Neural cell (in vitro differentiated cells): ENCODE results near the gene IQSEC2. TPM values are rescaled to one million over a fixed set of nuclear protein-coding genes. Genes with fewer than 3 reads are reported as not detected.

Experiments
- H2AFZ ChIP-seq: fragments of 200-600, 300-800 bp; sonication (generic), shearing (Covaris generic); 2 replicates; pipeline ENCODE4 v1.6.0; 2014; ENCODE audit warnings: low read depth, mild to moderate bottlenecking, antibody characterized with exemption, low read length, moderate library complexity
- H3F3A ChIP-seq: fragments of 200-600 bp; shearing (Covaris generic); 2 replicates; pipeline ENCODE4 v1.6.1; 2016; ENCODE audit warnings: mild to moderate bottlenecking, moderate library complexity, mixed read lengths, antibody characterized with exemption, low read length; ENCODE audit not compliant: insufficient read depth, poor library complexity, severe bottlenecking
- H3K27ac ChIP-seq: fragments of 200-600, 300-800 bp; sonication (generic), shearing (Covaris generic); 2 replicates; pipeline ENCODE4 v1.5.1; 2014; ENCODE audit warnings: mild to moderate bottlenecking, low read length, moderate library complexity
- H3K27me3 ChIP-seq: fragments of 300-800, 200-600 bp; sonication (generic), shearing (Covaris generic); 2 replicates; pipeline ENCODE4 v1.6.0; 2014; ENCODE audit warnings: mild to moderate bottlenecking, low read depth, low read length, moderate library complexity; ENCODE audit not compliant: insufficient read depth
- H3K36me3 ChIP-seq: fragments of 300-800, 200-600 bp; sonication (generic), shearing (Covaris generic); 2 replicates; pipeline ENCODE4 v1.5.1; 2014; ENCODE audit warnings: mild to moderate bottlenecking, antibody characterized with exemption, low read length, moderate library complexity; ENCODE audit not compliant: insufficient read depth
- H3K4me2 ChIP-seq: fragments of 300-800, 200-600 bp; sonication (generic), shearing (Covaris generic); 2 replicates; pipeline ENCODE4 v1.6.0; 2014; ENCODE audit warnings: mild to moderate bottlenecking, low read length
- H3K4me3 ChIP-seq: fragments of 300-800, 200-600 bp; sonication (generic), shearing (Covaris generic); 2 replicates; pipeline ENCODE4 v1.5.1; 2014; ENCODE audit warnings: mild to moderate bottlenecking, low read length, moderate library complexity
- H3K79me2 ChIP-seq: fragments of 200-600 bp; shearing (Covaris generic); replicated peaks from 2 replicates; pipeline ENCODE4 v1.6.0; 2014; ENCODE audit warnings: mild to moderate bottlenecking, low read length, moderate library complexity; ENCODE audit not compliant: insufficient read depth
- H3K9ac ChIP-seq: fragments of 300-800, 200-600 bp; sonication (generic), shearing (Covaris generic); 2 replicates; pipeline ENCODE4 v1.6.1; 2016; ENCODE audit warnings: mild to moderate bottlenecking, low read length, mixed read lengths
- H3K9me2 ChIP-seq: fragments of 200-600 bp; shearing (Covaris generic); 2 replicates; pipeline ENCODE4 v1.6.1; 2016; ENCODE audit warnings: mild to moderate bottlenecking, low read length, mixed read lengths; ENCODE audit not compliant: insufficient read depth
- H3K9me3 ChIP-seq: fragments of 200-600, 300-800 bp; sonication (generic), shearing (Covaris generic); 2 replicates; pipeline ENCODE4 v1.6.1; 2016; ENCODE audit warnings: mild to moderate bottlenecking, mixed run types, low read length, moderate library complexity, mixed read lengths
- H4K20me1 ChIP-seq: fragments of 200-600 bp; shearing (Covaris generic); 2 replicates; pipeline ENCODE4 v1.6.1; 2016; ENCODE audit warnings: mild to moderate bottlenecking, mixed run types; ENCODE audit not compliant: insufficient read depth
- EP300 ChIP-seq: fragments of 450-650 bp; conservative IDR thresholded peaks from 2 replicates; pipeline ENCODE4 v1.6.1; 2014; ENCODE audit warnings: antibody characterized with exemption, mild to moderate bottlenecking, moderate library complexity; ENCODE audit not compliant: poor library complexity, severe bottlenecking
- EZH2 ChIP-seq: fragments of 200-600, 300-800 bp; shearing (Covaris generic), sonication (generic); IDR thresholded peaks from 2 replicates; pipeline ENCODE4 v1.6.1; 2014; ENCODE audit warnings: antibody characterized with exemption, low read length, borderline replicate concordance, mild to moderate bottlenecking; ENCODE audit not compliant: insufficient read depth, poor library complexity, severe bottlenecking
- MXI1 ChIP-seq: fragments of 450-650 bp; conservative IDR thresholded peaks from 2 replicates; pipeline ENCODE4 v1.6.1; 2014; ENCODE audit warnings: antibody characterized with exemption, mild to moderate bottlenecking; ENCODE audit not compliant: poor library complexity, severe bottlenecking
- POLR2AphosphoS5 ChIP-seq: IDR thresholded peaks from 2 replicates; pipeline ENCODE4 v1.6.1; 2012
- RAD21 ChIP-seq: fragments of 450-650 bp; conservative IDR thresholded peaks from 2 replicates; pipeline ENCODE4 v1.6.1; 2014; ENCODE audit warnings: antibody characterized with exemption, mild to moderate bottlenecking, moderate library complexity
- SMC3 ChIP-seq: fragments of 450-650 bp; conservative IDR thresholded peaks from 2 replicates; pipeline ENCODE4 v1.6.1; 2014; ENCODE audit warnings: antibody characterized with exemption, mild to moderate bottlenecking, moderate library complexity; ENCODE audit not compliant: poor library complexity
- TAF1 ChIP-seq: IDR thresholded peaks from 2 replicates; pipeline ENCODE4 v1.6.1; 2012; ENCODE audit warnings: low read depth
- polyA plus RNA-seq: library from polyadenylated mRNA; depleted of rRNA; stranded (reverse); fragments of >200 nt; gene quantifications from 2 replicates; pipeline ENCODE4 v1.2.3, GENCODE V29; 2014
- TF ChIP-seq, protein P1 (sequence below): IDR thresholded peaks from 2 replicates; pipeline ENCODE4 v1.6.1; 2012; ENCODE audit warnings: borderline replicate concordance
- TF ChIP-seq, protein P2 (sequence below): fragments of 450-650 bp; IDR thresholded peaks from 2 replicates; pipeline ENCODE4 v1.5.1; 2014; ENCODE audit warnings: antibody characterized with exemption, mild to moderate bottlenecking, moderate library complexity; ENCODE audit not compliant: poor library complexity, severe bottlenecking

IQSEC2 gene
- polyA plus RNA-seq, 1 donor from 2014 or later: 2.4 TPM

DNA sequence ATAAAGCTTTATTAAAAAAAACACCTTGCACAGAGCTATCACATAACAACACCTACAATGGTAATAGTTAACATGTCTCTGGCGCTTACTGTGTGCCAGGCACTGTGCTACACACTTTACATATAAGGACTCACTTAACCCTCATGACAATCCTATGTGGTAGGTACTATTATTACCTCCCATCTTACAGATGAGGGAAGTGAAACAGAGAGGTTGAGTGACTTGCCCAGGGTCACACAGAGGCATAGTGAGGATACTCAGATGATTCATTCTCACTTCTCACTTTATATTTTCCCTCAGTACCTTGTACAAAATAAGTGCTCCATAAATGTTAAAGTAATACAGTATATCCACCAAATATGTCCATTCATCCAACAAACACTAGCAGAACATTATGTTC, 43.4 kb upstream of the IQSEC2 start:
- H3K27ac ChIP-seq: no peak overlapping the region
- H4K20me1 ChIP-seq: no peaks in the 10 kb centered on the region
- H3K36me3 ChIP-seq: no peaks in the 10 kb centered on the region
- no peak overlapping the region for H3K9ac ChIP-seq
- H3K27me3 ChIP-seq: peaks cover 22% of the 10 kb centered on the region
- no peak for TF ChIP-seq EP300
- TF ChIP-seq SMC3: no peak
- no peak for TF ChIP-seq TAF1
- TF ChIP-seq MXI1: no peak
- TF ChIP-seq EZH2: no peak
- TF ChIP-seq, protein P1, sequence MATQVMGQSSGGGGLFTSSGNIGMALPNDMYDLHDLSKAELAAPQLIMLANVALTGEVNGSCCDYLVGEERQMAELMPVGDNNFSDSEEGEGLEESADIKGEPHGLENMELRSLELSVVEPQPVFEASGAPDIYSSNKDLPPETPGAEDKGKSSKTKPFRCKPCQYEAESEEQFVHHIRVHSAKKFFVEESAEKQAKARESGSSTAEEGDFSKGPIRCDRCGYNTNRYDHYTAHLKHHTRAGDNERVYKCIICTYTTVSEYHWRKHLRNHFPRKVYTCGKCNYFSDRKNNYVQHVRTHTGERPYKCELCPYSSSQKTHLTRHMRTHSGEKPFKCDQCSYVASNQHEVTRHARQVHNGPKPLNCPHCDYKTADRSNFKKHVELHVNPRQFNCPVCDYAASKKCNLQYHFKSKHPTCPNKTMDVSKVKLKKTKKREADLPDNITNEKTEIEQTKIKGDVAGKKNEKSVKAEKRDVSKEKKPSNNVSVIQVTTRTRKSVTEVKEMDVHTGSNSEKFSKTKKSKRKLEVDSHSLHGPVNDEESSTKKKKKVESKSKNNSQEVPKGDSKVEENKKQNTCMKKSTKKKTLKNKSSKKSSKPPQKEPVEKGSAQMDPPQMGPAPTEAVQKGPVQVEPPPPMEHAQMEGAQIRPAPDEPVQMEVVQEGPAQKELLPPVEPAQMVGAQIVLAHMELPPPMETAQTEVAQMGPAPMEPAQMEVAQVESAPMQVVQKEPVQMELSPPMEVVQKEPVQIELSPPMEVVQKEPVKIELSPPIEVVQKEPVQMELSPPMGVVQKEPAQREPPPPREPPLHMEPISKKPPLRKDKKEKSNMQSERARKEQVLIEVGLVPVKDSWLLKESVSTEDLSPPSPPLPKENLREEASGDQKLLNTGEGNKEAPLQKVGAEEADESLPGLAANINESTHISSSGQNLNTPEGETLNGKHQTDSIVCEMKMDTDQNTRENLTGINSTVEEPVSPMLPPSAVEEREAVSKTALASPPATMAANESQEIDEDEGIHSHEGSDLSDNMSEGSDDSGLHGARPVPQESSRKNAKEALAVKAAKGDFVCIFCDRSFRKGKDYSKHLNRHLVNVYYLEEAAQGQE: no peak
- TF ChIP-seq, protein P2, sequence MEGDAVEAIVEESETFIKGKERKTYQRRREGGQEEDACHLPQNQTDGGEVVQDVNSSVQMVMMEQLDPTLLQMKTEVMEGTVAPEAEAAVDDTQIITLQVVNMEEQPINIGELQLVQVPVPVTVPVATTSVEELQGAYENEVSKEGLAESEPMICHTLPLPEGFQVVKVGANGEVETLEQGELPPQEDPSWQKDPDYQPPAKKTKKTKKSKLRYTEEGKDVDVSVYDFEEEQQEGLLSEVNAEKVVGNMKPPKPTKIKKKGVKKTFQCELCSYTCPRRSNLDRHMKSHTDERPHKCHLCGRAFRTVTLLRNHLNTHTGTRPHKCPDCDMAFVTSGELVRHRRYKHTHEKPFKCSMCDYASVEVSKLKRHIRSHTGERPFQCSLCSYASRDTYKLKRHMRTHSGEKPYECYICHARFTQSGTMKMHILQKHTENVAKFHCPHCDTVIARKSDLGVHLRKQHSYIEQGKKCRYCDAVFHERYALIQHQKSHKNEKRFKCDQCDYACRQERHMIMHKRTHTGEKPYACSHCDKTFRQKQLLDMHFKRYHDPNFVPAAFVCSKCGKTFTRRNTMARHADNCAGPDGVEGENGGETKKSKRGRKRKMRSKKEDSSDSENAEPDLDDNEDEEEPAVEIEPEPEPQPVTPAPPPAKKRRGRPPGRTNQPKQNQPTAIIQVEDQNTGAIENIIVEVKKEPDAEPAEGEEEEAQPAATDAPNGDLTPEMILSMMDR: no peak
- TF ChIP-seq RAD21: no peak
- no peak for TF ChIP-seq POLR2AphosphoS5
- H3K79me2 ChIP-seq: no peaks in the 10 kb centered on the region
- no peaks in the 10 kb centered on the region for H3F3A ChIP-seq
- H3K4me3 ChIP-seq: no peak overlapping the region
- no peak overlapping the region for H3K4me2 ChIP-seq
- no peaks in the 10 kb centered on the region for H3K9me3 ChIP-seq
- no peaks in the 10 kb centered on the region for H3K9me2 ChIP-seq
- H2AFZ ChIP-seq: no peak overlapping the region

DNA sequence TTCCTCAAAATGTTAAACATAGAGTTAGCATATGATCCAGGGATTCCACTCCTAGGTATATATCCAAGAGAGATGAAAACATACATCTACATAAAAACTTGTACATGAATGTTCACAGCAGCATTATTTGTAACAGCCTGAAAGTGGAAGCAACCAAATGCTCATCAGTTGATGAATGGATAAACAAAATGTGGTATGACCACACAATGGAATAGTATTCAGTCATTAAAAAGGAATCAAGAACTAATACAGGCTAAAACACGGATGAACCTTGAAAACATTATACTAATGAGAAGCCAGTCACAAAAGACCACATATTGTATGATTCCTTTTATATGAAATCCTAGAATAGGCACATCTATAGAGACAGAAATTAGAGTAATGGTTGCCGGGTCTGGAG, 42.7 kb upstream of the IQSEC2 start:
- Histone ChIP-seq H3K4me3 (no peak overlapping the region), H3K4me2 (no peak overlapping the region), H3K27me3 (peaks cover 30% of the 10 kb centered on the region), H3K27ac (no peak overlapping the region), H3K36me3 (no peaks in the 10 kb centered on the region), H3K9me2 (no peaks in the 10 kb centered on the region), H3K9ac (no peak overlapping the region), H2AFZ (no peak overlapping the region), H3K79me2 (no peaks in the 10 kb centered on the region), H4K20me1 (no peaks in the 10 kb centered on the region), H3K9me3 (no peaks in the 10 kb centered on the region), H3F3A (no peaks in the 10 kb centered on the region)
- no peak for TF ChIP-seq RAD21
- no peak for TF ChIP-seq SMC3
- TF ChIP-seq TAF1: no peak
- no peak for TF ChIP-seq POLR2AphosphoS5
- TF ChIP-seq, protein P2: no peak
- TF ChIP-seq, protein P1: no peak
- TF ChIP-seq EZH2: no peak
- TF ChIP-seq EP300: no peak
- no peak for TF ChIP-seq MXI1
